GM18499 (cell line): ENCODE measurements around the gene IL4R.
"Not testable (repeated sequence)": the region's sequence is repeated elsewhere in the genome, so short reads cannot be mapped to it uniquely, and the experiment has no call there.

ENCODE experiments used
- ATAC-seq: cut with Tn5 transposase; IDR thresholded peaks from one replicate; pipeline ENCODE4 v1.9.1; 2021; ENCODE audit warnings: moderate number of reproducible peaks; ENCODE audit not compliant: insufficient read depth, unreplicated experiment

Gene IL4R

DNA sequence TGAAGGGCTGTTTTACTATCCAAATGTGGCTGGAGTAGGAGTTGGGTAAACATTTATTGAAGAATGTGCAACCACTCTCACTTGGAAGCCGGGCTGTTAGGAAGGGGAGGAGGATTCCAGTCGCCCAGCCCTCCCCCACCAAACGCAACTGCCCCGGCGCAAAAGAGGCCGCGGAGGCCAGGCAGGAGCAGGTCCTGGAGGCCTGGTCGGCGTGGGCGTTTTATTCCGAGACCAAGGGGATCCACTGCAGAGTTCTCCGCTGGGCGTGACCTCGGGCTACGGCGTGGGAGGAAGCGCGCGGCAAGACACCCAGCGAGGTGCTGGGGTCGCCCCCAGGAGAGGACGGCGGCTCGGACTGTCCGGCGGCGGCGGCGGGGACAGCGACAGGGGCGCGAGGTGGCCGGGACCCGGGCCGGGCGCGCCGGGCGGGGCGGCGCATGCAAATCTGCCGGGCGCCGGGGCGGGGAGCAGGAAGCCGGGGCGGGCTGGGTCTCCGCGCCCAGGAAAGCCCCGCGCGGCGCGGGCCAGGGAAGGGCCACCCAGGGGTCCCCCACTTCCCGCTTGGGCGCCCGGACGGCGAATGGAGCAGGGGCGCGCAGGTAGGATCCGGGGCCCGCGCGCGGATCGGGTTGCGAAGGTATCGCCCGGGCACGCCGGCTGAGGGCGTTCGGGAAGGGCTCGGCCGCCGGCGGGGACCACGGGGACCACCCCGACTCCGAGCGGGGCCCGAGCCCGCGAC is at the start of gene IL4R:
Gene IL4R (plus strand): TSS at position 553 of the 739 bp plus-strand sequence. CDS start 26,230 bp downstream, outside the sequence.
- ATAC-seq: no peak

DNA sequence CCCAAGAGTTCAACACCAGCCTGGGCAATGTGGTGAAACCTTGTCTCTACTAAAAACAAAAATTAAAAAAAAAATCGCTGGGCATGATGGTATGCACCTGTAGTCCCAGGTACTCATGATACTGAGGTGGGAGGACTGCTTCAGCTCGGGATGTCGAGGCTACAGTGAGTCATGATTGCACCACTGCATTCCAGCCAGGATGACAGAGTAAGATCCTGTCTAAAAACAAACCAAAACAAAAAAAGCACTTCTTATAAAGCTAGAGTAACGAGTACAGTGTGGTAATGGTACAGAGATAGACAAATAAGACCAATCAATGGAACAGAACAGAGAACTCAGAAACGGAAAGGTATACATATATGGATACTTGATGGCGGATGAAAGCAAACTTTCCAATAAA is 49.6 kb upstream of the IL4R start:
- ATAC-seq: no peak

DNA sequence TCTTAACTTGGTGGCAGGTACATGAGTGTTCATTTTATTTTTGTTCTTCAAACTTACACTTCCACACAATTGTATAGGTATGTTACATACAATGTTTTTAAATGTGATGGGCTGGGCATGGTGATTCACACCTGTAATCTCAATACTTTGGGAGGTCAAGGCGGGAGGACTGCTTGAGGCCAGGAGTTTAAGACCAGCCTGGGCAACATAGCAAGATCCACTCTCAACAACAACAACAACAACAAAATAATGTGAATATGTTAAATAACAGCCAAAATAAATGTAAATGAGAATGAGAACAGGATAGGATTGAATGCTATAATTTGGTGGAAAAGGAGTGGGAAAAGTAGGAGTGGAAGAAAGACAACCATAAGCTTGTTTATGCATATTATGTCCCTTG is 47.8 kb upstream of the IL4R start:
- no peak for ATAC-seq

DNA sequence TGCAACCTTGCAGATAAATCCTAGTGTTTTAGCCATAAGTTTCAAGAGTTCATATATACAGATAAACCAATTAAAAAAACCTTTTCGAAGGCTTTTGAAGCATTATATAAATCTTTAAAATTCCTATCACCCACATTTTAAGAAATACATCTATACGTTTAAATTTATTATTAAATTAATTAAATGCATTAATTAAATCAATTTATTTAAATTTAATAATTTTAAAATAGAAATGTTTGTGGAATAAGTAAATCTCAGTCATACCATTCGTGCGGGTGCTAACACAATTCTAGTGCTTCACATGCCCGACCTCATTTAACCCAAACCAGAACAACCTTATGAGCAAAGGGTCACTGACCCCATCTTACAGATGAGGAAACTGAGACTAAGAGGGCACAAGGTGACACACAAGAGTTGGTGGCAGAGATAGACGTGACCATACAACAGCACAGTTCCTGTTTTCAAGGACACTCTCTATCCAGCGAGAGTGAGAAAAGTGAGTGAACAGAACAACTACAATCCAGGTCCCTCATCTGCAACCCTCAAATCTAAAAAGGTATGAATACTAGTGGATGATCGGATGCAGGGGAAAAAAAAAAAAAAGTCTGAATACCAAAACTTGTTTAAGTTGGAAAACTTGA is 46.6 kb upstream of the IL4R start:
- no peak for ATAC-seq

DNA sequence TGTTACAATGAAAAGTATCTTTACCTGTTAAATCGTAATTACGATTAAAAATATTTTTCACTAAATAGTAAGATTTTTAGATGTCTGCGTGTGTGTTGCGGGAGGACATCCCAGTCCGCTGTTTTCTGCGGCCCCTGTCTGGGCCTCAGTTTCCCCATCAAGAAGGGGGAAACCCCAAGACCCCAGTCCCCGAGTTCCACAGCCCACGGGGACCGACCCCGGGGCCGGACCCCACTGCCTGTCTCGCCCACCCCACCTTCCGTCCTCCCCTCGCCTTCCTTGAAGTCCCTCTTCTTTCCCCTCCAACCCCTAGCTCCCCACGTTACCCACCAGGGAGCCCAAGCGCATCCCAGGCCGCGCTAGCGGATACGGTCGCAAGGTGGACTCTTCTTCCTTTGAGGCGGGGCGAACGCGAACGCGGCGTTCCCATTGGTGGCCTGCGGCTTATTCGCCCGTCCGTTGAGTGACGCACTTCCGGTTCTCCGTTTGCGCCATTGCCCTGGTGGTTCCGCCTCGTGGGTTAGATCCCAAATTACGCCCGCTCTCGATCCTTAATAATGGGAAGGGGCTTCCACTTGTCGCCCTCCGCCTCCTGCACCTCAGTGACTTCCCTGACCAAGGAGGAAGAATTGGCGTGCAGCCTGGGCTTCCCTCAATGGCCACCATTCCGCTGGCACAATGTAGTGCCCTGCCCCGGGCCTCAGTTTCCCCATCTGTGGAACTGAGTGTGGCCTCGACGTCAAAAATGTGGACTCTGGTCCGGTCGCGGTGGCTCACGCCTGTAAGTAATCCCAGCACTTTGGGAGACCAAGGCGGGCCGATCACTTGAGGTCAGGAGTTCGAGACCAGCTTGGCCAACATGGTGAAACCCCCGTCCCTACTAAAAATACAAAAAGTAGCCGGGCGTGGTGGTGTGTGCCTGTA is 45.1 kb upstream of the IL4R start, which contains the start of gene NSMCE1:
Gene NSMCE1 (minus strand): TSS at position 397 of the 924 bp plus-strand sequence. CDS start 11,202 bp downstream, outside the sequence.
- ATAC-seq: peak; percentile 61

DNA sequence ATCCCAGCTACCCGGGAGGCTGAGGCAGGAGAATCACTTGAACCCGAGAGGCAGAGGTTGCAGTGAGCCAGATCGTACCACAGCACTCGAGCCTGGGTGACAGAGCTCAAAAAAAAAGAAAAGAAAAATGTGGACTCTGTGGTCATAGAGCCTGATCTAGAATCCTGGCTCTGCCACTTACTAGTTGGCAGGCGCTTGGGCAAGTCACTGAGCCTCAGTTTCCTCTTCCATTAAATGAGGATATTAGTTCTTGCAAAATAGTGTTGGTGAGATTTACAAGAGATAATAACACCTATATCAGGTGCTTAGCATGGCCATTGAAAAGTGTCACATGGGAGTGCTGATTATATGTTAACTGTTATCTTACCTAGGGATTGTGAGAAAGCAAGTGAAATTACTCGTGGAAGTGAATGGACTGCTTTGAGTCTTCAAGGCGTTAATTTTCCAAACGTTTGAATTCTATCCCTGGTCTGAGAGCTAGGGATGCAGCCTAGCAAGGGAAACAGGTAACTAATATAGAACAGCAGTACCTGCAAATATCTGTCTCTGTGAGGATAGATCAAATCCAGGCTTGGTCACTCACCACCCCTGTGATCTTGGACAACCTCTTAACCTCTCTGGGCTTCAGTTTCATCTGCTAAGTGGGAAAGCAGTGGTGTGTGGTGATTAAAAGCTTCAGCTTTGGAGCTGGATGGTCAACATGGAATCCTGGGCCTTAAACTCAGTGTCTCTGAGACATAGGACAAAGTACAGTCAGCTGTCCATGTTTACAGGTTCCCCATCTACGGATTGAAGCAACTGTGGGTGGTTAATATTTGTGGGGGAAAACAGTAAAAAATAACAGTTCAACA is 44.2 kb upstream of the IL4R start:
- no peak for ATAC-seq

DNA sequence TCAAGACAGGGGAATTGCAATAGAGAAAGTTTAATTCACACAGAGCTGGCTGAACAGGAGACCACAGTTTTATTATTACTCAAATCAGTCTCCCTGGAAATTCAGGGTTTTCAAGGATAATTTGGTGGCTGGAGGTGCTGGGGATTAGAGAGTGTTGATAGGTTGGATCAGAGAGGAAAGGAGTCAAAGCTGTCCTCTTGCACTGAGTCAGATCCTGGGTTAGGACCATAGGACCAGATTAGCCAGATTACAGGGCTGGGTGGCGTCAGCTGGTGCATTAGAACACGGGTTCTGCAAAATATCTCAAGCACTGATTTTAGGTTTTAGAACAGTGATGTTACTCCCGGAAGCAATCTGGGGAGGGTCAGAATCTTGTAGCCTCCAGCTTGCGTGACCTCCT is 43.4 kb upstream of the IL4R start:
- ATAC-seq: no peak

DNA sequence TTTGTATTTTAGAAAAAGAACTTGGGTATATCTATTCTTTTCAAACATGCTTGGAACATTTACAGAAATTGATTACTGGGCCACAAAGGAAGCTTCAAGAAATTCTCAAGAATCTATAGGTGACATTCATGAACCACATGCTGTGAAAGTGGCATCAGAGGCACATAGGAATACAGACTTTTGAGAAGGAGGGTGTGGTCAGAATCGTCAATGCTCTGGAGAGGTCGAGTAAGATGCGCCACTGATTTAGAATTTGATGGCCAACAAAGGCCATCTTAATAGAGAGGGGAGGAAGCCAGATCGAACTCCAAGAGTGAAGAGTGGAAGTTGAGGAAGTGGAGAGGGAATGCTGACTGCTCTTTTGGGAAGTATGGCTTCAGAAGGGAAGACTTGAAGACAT is 41.7 kb upstream of the IL4R start:
- no peak for ATAC-seq

DNA sequence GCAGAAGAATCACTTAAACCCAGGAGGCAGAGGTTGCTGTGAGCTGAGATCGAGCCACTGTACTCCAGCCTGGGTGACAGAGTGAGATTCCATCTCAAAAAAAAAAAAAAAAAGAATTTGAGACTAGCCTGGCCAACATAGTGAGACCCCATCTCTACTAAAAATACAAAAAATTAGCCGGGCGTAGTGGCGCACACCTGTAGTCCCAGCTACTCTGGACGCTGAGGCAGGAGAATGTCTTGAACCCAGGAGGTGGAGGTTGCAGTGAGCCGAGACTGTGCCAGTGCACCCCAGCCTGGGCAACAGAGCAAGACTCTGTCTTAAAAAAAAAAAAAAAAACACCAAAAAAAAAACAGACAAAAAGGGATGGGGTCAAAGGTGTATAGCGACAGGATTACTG is 41.1 kb upstream of the IL4R start:
- not testable (repeated sequence) for ATAC-seq

DNA sequence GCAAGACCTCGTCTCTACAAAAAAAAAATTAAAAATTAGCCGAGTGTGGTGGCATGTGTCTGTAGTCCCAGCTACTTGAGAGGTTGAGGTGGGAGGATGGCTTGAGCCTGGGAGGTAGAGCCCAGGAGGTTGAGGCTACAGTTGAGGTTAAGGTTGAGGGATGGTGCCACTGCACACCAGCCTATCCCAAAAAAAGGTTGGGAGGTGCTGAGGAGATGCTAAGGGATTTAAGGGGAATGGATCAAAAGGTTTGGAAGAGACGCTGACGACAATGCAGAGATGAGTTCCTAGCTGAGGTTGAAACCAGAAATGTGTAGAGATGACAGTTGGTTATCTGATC is 40.5 kb upstream of the IL4R start:
- ATAC-seq: no peak

DNA sequence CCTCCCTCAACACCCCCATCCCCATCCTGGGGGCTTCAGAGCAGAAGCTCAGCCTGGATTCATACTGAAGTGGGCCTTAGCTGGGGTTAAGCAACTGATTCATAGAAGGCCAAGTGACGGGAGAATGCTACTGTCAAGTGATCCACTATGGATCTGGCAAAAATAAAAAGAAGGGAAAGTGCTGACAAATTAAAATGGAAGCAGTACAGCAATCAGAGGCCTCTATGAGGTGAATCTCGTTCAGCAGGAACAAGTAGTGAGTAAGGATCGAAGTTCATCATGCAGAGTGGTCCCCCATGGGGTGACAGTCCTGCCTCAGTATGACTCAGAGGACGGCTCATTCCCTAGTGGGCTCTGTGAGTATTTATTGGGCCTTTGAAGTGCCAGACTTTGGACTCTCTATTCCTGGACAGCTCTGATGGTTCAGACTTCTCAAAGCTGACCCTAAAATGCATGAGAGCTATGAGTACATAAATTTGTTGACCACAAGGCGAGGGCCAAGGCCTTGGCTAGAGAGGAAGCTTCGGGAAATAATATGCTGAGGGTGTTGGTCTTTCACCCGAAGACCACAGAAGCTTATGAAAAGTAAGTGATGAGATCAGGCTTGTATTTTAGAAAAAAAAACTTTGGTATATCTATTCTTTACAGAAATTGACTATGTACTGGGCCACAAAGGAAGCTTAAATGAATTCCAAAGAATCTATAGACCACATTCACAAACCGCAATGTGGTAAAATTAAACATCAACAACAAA is 39.9 kb upstream of the IL4R start:
- no peak for ATAC-seq

DNA sequence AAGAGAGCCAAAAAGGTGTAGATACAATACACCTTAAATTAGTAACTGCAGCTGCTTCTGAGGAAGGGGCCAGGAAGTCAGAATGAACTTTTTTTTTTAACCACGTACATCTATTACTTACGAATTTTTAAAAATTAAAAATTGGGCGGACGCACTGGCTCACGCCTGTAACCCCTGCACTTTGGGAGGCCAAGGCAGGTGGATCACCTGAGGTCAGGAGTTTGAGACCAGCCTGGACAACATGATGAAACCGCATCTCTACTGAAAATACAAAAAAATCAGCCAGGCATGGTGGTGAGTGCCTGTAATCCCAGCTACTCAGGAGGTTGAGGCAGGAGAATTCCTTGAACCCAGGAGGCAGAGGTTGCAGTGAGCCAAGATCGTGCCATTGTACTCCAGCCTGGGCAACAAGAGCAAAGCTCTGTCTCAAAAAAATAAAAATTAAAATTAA is 39.3 kb upstream of the IL4R start:
- ATAC-seq: not testable (repeated sequence)

DNA sequence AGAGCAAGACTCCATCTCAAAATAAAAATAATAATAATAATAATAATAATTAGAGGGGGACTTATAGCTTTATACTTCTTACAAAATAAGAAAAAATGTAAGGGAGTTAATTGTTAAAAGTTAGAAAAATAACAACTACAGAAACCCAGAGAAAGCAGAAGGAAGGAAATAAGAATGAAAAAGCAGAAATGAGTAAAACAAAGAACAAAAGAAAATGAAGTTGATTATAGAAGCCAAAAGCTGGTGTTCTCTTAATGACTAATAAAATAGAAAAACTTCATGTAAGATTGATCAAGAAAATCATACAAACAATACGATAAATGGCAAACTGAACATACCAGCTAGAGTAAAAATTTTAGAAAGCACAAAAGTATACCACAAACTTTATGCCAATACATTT is 38.4 kb upstream of the IL4R start:
- ATAC-seq: no peak

DNA sequence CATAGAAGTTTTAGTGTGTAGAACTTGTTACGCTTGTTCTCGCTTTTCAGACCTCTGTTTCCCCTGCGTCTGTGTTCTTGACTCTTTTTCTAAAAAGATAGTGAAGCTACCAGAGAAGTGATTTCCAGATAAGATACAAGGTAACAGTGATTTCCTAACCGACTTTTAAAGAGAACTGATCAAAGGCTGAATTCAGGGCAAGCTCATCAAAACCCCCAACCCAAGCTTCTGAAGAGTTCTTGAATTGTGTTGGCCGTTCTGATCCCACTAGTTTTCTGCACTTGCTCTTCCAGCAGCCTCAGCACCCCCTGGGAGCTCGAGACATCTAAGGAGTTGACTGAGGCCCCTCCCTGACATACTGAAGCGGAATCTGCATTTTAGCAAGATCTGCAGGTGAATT is 32.5 kb upstream of the IL4R start:
- ATAC-seq: no peak

DNA sequence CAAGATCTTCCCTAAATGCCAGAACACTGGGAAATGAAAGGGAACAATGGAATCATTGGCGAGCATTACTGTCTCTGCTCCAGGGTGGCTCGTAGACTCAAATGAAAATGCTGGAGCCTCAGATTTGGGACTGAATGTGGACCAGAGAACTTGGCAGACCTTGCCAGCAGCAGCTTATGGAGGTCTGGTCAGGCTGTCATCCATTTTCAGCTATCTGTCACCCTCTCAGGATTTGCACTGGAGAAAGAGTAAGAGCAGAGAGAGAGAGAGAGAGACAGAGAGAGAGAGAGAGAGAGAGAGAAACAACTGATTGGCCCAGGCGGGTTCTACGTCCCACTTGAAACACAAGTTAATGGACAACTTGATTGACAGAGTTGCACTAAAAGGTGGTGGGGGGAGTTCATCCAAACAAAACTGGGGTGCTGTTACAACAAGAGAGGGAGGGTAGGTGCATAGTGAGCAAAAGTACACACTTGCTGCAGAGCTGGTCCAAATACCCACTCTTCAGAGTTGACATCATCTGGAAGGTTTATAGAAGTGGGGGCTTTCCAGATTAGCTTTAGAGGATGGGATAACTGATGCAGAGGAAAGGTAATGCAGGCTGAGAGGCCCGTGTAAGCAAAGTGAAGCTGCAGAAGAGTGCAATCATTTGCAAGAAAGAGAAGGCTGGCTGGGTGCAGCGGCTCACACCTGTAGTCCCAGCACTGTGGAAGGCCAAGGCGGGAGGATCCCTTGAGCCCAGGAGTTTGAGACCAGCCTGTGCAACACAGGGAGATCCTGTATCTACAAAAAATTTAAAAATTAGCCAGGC is 28.7 kb upstream of the IL4R start:
- ATAC-seq: no peak

DNA sequence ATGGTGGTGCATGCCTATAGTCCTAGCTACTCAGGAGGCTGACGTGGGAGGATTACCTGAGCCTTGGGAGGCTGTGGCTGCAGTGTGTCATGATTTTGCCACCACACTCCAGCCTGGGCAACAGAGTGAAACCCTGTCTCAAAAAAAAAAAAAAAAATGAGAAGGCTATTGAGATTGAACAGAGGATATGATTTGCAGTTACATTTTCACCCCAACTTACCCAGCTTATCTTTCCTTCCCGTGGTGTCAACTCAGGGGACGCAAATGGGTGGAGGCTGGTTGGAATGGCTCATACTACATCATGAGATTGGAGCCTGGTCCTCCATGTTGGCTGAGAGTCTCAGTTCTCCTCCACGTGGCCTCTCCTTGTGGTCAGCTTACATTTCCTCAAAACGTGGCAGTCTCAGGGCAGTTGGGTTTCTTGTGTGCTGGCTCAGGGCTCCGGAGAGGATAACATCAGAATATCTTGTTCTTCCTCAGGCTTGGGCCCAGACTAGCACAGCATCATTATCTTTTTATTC is 28.0 kb upstream of the IL4R start:
- ATAC-seq: no peak

DNA sequence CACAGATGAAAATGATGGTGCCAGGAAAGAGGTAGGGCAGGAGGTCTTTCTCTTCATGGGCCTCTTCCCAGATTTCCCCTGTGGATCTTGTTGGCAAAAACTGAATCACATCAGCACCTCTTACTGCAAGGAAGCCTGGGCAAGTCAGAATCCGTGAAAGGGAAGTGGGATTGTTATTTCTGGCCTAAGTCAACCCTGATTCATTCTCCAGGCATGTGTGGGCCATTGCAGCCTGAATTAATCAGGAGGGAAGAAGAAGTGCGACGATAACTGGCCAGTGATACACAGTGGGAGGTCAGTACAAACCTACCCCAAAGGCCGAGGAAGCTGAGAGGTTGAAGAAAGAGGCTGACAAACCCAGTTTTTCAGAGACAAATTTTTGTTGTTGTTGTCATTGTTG is 27.3 kb upstream of the IL4R start:
- ATAC-seq: no peak

DNA sequence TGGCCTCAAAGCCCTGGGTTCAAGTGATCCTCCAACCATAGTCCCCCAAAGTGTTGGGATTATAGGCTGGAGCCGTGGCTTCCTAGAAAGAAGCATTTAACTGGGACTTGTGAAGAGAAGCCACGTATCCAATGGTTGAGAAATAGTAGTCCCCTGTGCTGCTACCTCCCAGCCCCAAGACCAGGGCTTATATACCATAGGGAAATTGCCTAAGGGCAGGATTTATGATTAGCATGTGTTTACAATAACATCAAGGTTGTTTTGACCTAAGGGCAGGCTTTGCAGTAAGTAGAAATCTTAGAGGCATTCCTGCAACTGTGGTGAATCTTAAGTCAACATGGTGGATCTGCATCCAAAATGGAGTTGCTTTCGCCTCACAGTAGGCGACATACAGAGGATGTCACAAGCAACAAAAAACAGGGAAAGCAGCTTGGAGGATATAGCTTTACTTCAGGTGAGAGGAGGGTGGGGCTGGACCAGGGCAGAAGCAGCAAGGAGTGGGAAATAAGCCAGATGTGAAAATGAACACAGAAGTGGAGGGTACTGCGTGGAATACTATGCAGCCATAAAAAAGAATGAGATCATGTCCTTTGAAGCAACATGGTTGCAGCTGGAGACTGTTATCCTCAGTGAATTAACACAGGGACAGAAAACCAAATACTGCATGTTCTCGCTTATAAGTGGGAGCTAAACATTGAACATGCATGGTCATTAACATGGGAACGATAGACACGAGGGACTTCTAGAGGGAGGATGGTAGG is 26.5 kb upstream of the IL4R start:
- no peak for ATAC-seq
